GM18511 (cell line): ENCODE measurements around the gene TSPAN3.

Source experiments
- ATAC-seq: cut with Tn5 transposase; IDR thresholded peaks from one replicate; pipeline ENCODE4 v1.9.1; 2021; ENCODE audit warnings: mild to moderate bottlenecking, moderate library complexity; ENCODE audit not compliant: unreplicated experiment

Gene TSPAN3

DNA sequence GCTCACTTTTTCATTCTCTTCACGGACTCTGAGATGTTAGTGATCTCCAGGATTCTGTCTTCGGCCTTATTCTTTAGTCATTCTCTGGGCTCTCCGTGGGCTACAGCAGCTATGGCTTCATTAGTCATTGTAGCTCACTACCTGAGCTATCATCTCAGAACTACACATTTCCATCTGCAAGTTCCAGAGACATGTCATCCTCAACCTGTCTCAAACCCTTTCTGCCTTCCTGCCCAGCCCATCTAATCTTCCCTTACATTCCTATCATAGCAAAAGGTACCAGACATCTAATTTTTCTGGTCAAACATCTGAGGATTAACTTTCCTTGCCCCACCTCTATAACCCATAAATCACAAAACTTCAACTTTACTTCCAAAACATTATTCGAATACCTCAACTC, 13.2 kb downstream of the TSPAN3 start:
- ATAC-seq = no peak

DNA sequence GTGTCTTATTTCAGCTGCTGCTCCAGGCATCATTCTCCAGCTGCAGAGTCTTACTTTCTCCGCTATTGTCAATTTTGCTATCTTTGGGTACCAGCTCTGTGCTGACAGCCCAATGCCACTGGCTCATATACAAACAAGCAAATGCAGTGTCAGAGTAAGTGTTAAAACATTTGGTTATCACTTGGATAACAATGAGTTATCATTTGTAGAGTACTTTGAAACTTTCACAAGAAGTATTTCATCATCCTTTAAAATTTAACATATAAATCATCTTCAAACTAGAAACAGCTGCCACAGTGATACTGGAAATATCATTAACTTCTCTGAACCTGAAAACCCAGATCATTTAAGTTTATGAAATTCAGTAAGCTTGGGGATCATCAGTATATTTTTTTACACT, 13.8 kb downstream of the TSPAN3 start:
- no peak for ATAC-seq

DNA sequence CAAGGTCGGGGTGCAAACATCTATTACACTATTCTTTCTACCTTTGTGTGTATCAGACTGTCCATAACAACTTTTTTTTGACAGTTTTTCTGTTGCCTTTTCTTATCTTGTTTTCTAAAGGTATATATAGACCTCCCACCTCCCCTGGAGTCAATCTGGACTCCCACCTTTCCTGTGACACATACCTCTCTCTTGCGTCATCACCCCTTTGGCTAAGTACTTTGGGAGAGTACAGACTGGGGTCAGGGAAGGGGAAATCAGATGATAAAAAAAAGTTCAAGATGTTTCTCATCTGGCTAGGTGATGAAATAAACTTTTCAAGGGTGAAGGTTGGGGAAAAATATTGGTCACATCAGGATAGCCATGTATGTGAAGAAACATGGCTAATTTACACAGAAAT, 17.2 kb downstream of the TSPAN3 start:
- ATAC-seq = no peak

DNA sequence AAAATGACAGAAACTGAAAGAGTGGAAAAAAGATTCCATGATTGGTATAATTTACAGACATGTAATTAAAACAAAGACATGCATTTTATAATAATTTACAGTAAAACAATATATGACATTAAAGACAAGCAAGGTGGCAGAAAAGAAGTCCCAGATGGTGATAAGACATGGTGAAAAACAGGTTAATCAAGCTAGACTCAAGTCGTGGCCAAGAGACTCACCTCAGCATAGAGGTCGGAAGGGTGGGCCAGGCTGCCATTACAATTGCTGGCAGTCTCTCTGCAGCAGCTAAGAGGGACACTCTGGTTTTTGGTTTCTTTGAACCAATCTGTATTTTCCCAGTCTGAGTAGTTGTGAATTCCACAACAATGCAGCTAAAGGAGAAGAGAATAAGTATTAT, 18.4 kb downstream of the TSPAN3 start:
- ATAC-seq = no peak

DNA sequence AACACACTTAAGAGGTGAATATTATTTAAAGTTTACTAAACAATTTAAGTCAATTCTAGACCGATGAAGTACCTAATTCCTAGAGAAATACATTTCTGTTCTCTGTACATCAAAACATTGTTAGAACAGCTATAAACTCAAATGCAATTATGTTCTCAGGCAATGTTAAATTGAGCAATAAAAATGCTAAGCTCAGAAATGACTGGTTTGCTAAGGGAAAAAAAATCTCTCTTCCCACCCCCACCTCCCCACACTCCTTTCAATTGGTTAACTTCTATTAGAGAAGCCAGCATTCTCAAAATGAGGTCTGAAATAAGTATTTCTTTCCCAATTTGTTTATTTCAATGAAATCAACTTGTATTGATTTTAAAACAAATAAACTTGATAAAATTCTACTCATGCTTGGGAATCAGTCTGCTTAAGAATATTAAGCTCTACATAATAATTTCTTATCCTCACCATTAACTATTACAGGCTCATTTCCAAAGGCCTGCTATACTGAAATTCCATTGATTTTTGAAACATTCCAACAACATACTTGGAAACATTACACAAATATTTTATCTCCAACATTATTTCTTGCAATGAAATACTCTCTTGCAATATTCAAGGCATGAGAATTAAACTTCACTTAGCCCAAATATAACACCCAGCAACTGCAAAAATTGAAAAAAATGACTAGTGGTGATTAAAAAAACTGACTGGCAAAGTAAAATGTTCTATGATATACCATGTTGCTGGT, 22.6 kb downstream of the TSPAN3 start:
- no peak for ATAC-seq

DNA sequence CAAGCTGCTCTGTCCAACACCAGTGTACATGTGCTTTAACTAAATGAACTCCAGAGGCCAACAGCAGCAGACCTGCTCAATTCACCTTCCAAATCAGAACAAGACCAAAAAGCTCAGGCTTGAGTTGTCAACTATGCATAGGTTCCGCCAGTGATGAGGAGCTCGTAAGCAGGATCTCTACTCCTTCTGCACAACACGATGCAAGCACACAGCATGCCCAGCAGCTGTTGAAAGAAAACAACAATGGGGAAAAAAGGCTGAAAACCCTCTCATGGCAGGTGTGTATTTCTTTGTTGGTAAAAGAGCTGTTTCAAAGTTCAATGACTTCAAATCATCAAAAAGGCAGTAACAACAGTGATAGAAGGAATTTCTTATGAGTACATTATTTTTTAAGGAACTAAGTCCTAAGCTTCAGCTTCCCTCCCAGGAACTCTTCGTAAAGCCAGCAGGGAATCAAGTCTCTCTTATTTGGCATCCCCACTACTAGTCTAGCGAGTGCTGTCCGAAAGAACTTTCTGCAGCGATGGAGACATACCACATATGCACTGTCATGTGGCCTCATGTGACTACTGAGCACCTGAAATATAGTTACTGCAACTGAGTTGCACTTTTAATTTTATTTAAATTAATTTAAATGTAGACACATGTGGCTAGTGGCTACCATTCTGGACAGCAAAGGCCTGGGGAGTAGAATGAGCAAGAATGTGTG, 24.1 kb downstream of the TSPAN3 start:
- no peak for ATAC-seq

DNA sequence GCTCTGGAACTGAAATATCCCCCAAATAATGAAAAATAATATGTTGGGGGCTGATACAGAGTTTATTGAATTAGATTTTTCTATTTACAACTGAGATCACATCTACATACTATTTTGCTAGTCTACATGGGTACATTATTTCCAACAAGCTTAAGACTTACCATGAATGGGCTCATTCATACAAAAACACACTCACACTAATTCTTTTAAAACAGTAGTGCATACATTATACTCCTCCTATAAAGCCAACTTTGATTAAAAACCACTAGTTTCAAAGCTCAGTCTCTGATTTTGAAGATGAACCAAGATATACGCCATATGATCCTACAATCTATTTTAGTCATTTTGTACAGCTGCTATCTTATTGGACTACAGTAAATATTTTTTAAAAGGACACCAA, 24.9 kb downstream of the TSPAN3 start:
- ATAC-seq = no peak

DNA sequence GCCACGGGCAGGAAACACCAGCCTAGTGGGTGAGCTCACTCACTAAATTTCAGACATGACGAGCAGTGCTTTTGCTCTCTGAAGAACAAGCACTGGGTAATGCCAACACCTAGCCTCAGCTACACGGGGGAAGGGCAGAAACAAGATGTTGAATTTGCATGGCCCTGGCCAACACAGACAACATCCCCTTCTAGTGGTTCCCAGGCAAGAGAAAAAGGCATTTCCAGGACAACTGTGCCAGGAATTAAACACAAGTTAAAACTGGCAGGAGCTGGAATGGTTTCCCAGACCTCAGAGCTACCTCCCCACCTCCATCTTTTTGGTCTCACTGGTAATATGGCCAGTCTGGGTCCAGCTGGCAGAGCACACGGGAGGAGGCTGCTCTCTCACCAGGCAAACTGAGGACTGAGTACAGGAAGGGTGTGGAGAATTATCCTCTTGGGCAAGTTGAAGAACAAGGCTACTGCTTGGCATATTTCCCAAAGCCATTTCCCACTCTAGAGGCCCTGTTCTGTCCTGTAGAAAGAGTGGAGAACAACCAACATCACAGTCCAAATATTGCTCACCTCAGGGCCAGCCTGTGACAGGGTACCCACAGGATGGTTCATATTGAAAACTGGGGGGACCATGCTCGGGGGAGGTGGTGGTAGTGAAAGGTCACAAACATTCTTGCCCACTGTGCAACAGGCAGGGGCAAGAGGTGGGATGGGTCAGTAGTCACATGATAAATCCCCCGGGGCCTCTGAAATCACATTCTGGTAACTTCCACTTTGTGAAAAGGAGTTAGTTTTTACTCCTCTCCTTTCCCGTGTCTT, 26.5 kb downstream of the TSPAN3 start:
- no peak for ATAC-seq

DNA sequence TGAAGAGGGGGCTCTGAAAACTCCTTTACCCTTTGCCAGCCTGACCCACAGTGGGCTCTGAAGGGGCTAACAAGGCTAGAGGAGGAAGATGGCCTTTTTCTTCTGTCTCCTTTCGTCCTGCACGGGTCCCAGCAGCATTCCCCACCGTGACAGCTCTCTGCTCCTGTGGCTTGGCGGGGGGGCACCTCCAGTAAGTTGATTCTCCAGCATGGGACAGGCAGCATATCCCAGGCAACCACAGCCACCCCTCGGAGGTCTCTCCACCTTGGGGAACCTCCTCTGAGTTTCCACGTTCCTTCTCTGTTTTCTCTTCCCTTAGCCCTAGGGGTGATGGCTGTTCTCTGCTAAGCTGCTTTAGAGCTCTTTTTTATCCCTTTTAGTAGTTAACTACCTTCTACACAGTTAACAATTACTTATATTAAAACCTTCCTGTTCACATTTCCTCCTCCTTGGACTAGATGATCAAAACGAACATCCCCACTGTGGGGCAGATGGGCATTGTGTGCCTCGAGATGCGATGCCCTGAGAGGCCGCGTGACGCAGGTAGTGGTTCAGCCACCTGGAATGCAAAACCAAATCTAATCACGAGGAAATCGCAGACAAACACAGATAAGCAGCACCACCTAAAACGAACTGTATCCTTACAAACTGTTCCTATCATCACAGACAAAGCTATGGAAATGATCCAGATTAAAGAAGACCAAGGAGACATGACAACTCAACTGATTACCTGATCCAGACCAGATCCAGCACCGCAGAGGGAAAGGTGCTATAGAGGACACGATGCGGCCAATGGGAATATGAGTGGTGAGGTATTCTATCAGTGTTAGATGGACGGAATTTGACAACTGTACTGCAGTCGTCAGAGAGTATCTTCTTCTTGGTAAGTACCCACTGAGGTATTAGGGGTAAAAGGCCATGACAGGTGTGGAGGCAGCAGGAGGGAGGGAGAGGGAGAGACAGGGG, 27.7 kb downstream of the TSPAN3 start:
- ATAC-seq = no peak

DNA sequence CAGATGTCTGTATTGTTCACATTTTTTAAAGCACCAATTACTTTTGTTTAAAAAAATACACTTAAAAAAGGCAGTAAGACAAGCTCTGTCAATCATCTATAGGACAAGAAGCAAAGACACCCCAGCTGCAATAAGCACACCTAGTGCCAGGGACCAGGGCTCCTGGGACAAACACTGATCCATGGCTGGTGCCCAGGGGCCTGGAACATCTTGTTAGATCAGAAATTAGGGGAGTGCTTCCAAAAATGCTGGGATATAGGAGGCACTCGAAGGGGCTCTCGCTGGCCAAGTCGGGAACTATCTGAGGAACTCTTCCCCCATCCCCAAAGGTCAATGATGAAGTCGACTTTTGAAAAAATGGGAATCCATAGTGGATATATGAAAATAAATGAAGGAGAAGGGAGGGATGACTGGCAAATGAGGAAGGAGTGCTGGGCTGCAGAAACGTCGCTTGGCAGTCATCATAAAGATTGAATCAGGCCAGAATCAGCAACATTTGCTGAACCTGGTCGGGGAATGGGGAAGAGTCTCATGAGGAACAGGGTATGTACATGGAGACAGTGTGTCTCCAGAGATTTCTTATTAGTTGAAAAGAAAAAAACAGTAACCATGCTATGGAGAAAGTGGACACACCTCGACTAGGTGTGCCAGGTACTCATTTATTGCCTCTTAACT, 28.5 kb downstream of the TSPAN3 start:
- ATAC-seq = no peak

DNA sequence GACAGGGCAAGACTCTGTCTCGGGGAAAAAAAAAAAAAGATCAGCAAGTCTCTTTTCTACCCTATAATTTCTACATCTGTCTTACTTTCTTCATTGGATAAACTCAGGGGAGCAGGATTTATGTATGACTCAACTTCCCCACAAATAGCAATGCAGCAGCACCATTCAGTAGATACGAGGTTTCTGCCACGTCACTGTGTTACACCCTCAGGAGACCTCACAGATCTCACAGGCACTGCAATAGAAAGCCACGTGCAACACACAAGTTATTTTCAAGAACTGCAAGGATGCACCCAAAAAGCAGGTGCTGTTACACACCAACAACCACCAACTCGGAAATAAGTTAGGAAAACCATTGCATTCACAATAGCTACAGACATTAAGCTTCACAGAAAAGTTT, 30.2 kb downstream of the TSPAN3 start:
- ATAC-seq = no peak

DNA sequence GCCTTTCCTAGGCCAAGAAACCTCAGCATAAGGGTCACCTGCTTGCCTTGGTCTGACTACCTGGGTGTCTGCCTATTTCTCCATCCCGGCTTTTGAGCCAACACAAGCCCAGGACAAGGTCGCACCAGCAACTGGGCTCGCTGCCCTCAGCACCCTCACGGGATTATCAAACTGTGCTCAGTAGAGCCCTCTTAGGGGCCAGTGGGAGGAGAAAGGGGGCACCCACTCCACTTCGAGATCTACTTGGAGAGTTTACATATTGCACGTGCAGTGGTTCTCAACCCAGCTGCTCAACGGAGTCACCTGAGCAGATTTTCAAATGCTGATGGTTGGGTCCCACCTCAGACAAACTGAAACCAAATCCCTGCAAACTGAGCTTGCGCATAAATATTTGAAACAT, 31.1 kb downstream of the TSPAN3 start:
- ATAC-seq = no peak

DNA sequence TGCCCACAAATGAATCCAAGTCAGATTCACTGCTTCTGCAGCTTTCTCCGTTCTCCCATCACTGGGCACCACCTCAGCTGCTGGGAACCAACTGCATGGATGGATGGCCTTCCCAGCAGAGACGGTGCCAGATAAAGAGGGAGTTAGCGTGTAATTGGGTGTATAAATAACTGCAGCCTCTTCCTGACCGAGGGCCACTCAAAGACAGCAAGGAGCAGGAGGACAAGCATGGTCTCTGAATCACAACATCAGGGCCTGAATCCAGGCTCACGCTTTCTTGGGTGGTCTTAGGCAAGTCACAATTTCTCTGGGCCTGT, 31.7 kb downstream of the TSPAN3 start:
- no peak for ATAC-seq

DNA sequence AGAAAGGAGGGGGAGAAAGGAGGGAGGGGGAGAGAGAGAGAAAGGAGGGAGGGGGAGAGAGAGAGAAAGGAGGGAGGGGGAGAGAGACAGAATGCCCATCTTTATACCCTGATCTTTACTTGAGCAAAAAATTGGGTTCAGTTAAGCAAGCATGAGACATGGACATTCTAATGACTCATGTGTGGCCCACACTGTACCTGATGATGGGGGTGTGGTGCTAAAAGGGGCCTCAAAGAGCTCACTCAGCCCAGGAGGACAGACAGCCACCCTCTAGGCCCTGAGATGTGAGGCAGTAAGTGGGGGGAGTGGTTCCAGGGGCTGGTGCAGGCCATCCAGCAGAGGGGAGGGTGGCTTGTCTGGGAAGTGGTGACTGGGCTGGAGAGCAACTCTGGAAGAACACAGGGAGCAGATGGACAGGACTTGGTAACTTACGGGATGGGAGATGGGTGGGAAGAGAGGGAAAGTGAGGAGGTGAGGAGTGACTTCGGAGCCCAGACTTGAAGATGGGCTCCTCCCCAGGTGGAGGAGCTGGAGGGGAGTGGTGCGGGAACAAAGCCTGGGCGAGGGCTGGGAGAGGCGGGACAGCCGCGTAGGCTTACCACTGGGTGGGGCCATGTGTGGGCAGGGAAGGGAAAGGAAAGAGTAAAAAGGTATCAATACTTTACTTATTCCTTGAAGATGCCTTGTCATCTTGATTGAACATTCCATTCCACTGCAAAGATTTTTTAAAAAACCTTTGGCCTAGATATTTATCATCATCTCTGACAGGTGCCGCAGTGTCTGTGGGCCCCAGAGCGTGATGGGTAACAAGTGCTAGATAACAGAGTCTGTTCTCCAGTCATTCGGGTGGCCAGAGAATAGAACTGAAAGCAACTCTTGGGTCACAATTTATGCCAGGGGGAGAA, 32.3 kb downstream of the TSPAN3 start:
- ATAC-seq = no peak

DNA sequence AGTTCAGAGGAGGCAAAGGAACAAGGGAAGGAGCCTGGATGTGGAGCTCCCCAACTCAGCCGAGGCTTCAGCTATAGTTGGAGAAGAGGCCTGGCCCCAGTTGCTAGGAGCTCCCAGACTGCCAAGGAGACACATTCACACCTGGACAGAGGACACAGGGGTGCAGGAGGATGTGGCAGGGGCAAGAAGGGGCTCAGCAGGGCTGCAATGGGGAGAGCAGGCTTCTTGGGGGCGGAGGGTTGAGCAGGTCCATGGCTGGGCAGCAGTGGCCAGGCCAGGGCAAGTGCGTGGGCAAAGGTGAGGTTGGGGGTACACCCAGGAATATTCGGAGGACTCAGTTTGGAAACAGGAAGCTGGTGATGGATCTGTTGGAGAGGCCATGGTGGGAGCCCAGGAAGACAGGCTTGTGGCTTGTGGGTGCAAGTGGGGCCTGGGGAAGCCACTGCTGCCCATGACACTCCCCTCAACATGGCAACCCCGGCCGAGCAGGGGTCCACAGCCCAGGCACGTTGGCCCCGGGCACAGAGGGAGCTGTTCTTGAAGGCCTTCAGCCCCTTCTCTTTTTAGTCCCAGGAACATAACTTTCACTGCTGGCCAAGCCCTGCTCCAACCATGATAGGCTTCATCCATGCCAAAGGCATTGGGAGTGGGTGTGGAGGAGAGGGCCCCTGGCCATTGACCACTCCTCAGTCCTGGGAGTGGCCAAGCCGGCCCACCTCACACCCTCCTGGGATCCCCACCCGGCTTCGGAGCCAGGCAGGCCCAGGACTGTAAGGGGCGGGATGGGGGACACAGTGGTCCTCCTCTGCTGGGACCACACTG, 33.3 kb downstream of the TSPAN3 start:
- no peak for ATAC-seq

DNA sequence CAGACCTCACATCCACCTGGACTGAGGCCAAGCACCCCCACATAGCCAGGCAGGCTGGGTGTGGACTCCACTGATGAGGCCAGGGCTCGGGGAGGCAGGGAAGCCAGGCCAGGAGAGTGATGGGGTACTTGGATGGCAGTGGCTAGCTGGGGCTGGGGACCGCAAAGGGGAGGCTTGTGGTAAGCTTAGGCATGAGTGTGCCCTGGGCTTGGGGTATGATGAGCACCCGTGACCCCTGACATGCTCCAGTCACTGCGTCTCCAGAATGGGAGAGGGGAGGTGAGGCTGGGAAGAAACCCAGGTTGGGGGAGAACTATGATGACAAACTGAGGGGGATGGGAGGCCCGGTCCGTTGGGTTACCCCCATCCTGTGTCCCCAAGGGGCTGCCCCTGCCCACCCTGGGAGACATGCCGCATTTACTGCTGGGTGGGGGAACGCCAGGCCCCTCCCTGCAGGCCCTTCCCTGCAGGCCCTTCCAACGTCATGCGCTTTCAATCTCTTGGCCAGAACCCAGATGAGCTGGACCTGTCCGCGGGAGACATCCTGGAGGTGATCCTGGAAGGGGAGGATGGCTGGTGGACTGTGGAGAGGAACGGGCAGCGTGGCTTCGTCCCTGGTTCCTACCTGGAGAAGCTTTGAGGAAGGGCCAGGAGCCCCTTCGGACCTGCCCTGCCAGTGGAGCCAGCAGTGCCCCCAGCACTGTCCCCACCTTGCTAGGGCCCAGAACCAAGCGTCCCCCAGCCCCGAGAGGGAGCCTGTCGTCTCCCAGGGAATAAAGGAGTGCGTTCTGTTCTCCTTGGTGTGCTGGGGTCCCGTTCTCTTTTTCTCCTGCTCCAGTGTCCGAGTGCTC, 34.1 kb downstream of the TSPAN3 start:
- no peak for ATAC-seq

DNA sequence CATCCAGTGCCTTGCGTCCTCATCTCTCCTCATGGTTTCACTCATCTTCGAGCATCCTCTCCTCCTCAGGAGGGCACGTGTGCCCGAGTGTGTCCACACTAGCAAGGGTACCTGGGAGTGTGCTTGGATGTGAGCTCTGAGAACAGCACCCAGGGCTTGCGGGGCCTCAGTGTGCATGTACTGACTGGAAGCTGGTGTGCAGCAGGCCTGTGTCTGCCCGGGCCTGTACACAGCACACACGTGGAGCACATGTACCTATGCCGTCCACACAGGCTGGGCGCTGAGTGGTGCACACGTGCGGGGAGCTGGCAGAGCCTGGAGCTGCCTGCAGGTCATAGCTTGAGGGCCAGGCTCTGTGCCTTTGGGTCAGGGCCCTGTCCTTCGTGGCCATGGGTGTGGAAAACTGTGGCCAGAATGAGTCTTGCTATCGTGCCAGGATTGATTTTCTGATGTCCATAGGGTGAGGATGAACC, 34.9 kb downstream of the TSPAN3 start:
- no peak for ATAC-seq
